Measurements from ENCODE around the gene DGCR6L.

- TF ChIP-seq CTCF (conservative IDR thresholded peaks at IDR 0.05): no peak
- no peak for TF ChIP-seq ZFX (IDR thresholded peaks at IDR 0.05)
Observed at GRCh38 chr22:20290045-20290392, 29.8 kb downstream of the DGCR6L start.
